Measurements from ENCODE around the gene MAP7D2. TPM values are rescaled to one million over a fixed set of nuclear protein-coding genes. Genes with fewer than 3 reads are reported as not detected.

MAP7D2 gene
- total RNA-seq, 1 experiment from 2014 or later: 1.9 TPM

DNA sequence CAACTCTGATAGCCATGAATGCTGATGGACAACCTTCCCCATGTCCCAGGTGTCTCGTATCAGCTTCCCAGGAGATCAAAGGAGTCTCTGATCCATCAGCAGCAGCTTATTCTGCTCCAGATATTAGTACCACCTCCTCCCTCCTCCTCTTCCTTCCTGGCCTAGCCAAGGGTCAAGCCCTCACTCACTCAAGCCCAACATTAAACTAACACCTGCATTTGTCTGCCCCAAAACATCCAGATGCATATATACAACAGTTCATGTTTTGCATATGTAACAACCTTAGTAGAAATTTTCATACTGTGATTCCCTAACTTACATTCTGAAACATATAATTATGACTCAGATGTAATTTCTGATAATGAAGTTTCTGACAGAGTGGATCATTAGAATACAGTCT lies 155.8 kb downstream of the MAP7D2 start:
- H3K36me3 Mint-ChIP-seq (ENCODE audit: insufficient read depth in 1 of 3, low read depth in 3 of 3): peaks cover 4 to 12% (median 11%) of the 10 kb centered on the region in 3 experiments
- no CpG with 5 or more reads among the region's 1 CpG for whole genome bisulfite sequencing (ENCODE audit: extremely low coverage, insufficient read length, low lambda C conversion rate)
- H2AFZ ChIP-seq (ENCODE audit: low read length): no peak overlapping the region

More for the DNA sequence above, 155.8 kb downstream of the MAP7D2 start:
- no peak overlapping the region for H2BK20ac ChIP-seq (ENCODE audit: low read depth, low read length, poor library complexity, severe bottlenecking)
- no peak overlapping the region for H3K56ac ChIP-seq (ENCODE audit: insufficient read length, low read depth, low read length)
- H3K27me3 ChIP-seq (ENCODE audit: insufficient read depth, low read length): no peaks in the 10 kb centered on the region
- TF ChIP-seq, protein P1, sequence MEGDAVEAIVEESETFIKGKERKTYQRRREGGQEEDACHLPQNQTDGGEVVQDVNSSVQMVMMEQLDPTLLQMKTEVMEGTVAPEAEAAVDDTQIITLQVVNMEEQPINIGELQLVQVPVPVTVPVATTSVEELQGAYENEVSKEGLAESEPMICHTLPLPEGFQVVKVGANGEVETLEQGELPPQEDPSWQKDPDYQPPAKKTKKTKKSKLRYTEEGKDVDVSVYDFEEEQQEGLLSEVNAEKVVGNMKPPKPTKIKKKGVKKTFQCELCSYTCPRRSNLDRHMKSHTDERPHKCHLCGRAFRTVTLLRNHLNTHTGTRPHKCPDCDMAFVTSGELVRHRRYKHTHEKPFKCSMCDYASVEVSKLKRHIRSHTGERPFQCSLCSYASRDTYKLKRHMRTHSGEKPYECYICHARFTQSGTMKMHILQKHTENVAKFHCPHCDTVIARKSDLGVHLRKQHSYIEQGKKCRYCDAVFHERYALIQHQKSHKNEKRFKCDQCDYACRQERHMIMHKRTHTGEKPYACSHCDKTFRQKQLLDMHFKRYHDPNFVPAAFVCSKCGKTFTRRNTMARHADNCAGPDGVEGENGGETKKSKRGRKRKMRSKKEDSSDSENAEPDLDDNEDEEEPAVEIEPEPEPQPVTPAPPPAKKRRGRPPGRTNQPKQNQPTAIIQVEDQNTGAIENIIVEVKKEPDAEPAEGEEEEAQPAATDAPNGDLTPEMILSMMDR (conservative IDR thresholded peaks at IDR 0.05): no peak
- no peak overlapping the region for H2BK120ac ChIP-seq (ENCODE audit: low read depth, low read length, poor library complexity, severe bottlenecking)
- Mint-ChIP-seq H3K4me1 (no peaks in the 10 kb centered on the region), H3K27me3 (ENCODE audit: low read depth) (no peaks in the 10 kb centered on the region), H3K4me3 (no peak overlapping the region), H3K27ac (no peak overlapping the region), H3K9me3 (peaks cover 52% of the 10 kb centered on the region in 2 experiments)
- no peaks in the 10 kb centered on the region for H4K20me1 ChIP-seq (ENCODE audit: control insufficient read depth, insufficient read depth, insufficient read length)
- no peak overlapping the region for H3K18ac ChIP-seq (ENCODE audit: insufficient read length, low read depth, low read length)
- H4K8ac ChIP-seq (replicated peaks; ENCODE audit: insufficient read length, low read depth, low read length): no peak overlapping the region
- DNase-seq: no peak
- no peaks in the 10 kb centered on the region for H3K4me1 ChIP-seq (ENCODE audit: insufficient read depth, low read length)
- H2AK5ac ChIP-seq (ENCODE audit: insufficient read length, low read length): no peak overlapping the region
- H4K5ac ChIP-seq (ENCODE audit: insufficient read length, low read depth, low read length): no peak overlapping the region
- H3K23me2 ChIP-seq (ENCODE audit: insufficient read length, low read depth, low read length, poor library complexity, severe bottlenecking): no peaks in the 10 kb centered on the region
- no peaks in the 10 kb centered on the region for H3K79me2 ChIP-seq (ENCODE audit: insufficient read depth, low read length)
- no peak overlapping the region for H3K27ac ChIP-seq (ENCODE audit: insufficient read length, low read depth, low read length)
- no peak overlapping the region for H3K23ac ChIP-seq (ENCODE audit: insufficient read length, low read depth, low read length)
- no peaks in the 10 kb centered on the region for H3K79me1 ChIP-seq (ENCODE audit: insufficient read depth, low read depth, low read length, poor library complexity, severe bottlenecking)
- no peak overlapping the region for H3T11ph ChIP-seq (ENCODE audit: low read length)
- no peak overlapping the region for H3K4ac ChIP-seq (ENCODE audit: low read depth, low read length)
- H2BK12ac ChIP-seq (ENCODE audit: insufficient read length, low read depth, low read length): no peak overlapping the region
- no peak overlapping the region for H2BK15ac ChIP-seq (ENCODE audit: low read depth, low read length)
- H3K9me3 ChIP-seq (ENCODE audit: control insufficient read depth, low read depth, low read length): peaks cover 17% of the 10 kb centered on the region
- H3K9ac ChIP-seq (ENCODE audit: extremely low read depth, insufficient read length, low read length): no peak overlapping the region
- H2BK5ac ChIP-seq (ENCODE audit: insufficient read length, low read length): no peak overlapping the region
- no peak overlapping the region for H3K4me2 ChIP-seq (ENCODE audit: insufficient read depth, insufficient read length, low read length)
- H4K91ac ChIP-seq (ENCODE audit: insufficient read length, low read depth, low read length): no peak overlapping the region
- H3K14ac ChIP-seq (ENCODE audit: insufficient read depth, low read length): no peak overlapping the region
